ENCODE results near the gene EBF3.
A peak's percentile ranks its signal among the peaks of the same experiment; 100 is the strongest.

EBF3 gene

GRCh38 chr10:129911451-129912165 is 52.5 kb downstream of the EBF3 start:
- no peak for DNase-seq

- DNase-seq = no peak
Observed at GRCh38 chr10:129910861-129911260, 53.2 kb downstream of the EBF3 start.

GRCh38 chr10:129909531-129910256 is 54.4 kb downstream of the EBF3 start:
- DNase-seq = no peak

- DNase-seq = no peak
Observed at GRCh38 chr10:129909080-129909479, 55.0 kb downstream of the EBF3 start.

- DNase-seq = no peak
Observed at GRCh38 chr10:129908406-129908805, 55.7 kb downstream of the EBF3 start.

GRCh38 chr10:129905553-129905952 is 58.5 kb downstream of the EBF3 start:
- no peak for DNase-seq

GRCh38 chr10:129904323-129904722 is 59.8 kb downstream of the EBF3 start:
- DNase-seq = no peak

GRCh38 chr10:129901389-129902006 is 62.6 kb downstream of the EBF3 start:
- no peak for DNase-seq

GRCh38 chr10:129900825-129901224 is 63.2 kb downstream of the EBF3 start:
- DNase-seq = no peak

GRCh38 chr10:129899276-129900130 is 64.6 kb downstream of the EBF3 start:
- peak in 1 of 14 donors; percentile 1 for DNase-seq

- peak in 1 of 14 donors; percentile 2 for DNase-seq
Observed at GRCh38 chr10:129898706-129899268, 65.3 kb downstream of the EBF3 start.

GRCh38 chr10:129897871-129898626 is 66.0 kb downstream of the EBF3 start:
- DNase-seq = no peak

GRCh38 chr10:129896860-129897200 is 67.2 kb downstream of the EBF3 start:
- peak in 1 of 14 donors; percentile 44 for DNase-seq

- peak in 4 of 14 donors; percentile 3 to 64 (median 10) for DNase-seq
Observed at GRCh38 chr10:129896136-129896859, 67.8 kb downstream of the EBF3 start.

- no peak for DNase-seq
Observed at GRCh38 chr10:129895811-129896135, 68.3 kb downstream of the EBF3 start.

- no peak for DNase-seq
Observed at GRCh38 chr10:129894698-129895097, 69.4 kb downstream of the EBF3 start.

- DNase-seq = no peak
Observed at GRCh38 chr10:129893104-129894089, 70.7 kb downstream of the EBF3 start.

GRCh38 chr10:129892548-129893052 is 71.5 kb downstream of the EBF3 start:
- DNase-seq = no peak

- no peak for DNase-seq
Observed at GRCh38 chr10:129891806-129892205, 72.3 kb downstream of the EBF3 start.

GRCh38 chr10:129890170-129890569 is 73.9 kb downstream of the EBF3 start:
- DNase-seq = no peak
